HEK293 (cell line): ENCODE results near the gene SPTLC1.

Experiments used
- CTCF ChIA-PET: fragments of 350-600 bp; formaldehyde crosslinking; extraction: SDS; loops from one replicate; lab custom pipeline; 2021; ENCODE audit warnings: antibody characterized with exemption; lab: Yijun Ruan, JAX
- POLR2A ChIA-PET: fragments of 300-600 bp; formaldehyde crosslinking; extraction: SDS; loops from one replicate; lab custom pipeline; 2020; ENCODE audit warnings: antibody characterized with exemption, inconsistent platforms; lab: Yijun Ruan, JAX
- H3K27ac ChIP-seq: fragments of 200-500 bp; sonication (Bioruptor generic); 2 replicates; pipeline ENCODE4 v1.5.1; 2014; ENCODE audit warnings: low read depth, low read length, control low read depth, inconsistent platforms; ENCODE audit errors: extremely low read depth
- H3K36me3 ChIP-seq, 2 experiments: fragments of 200-500 bp in 1 of 2; sonication (Bioruptor generic) in 1 of 2; 1 replicate in 1 of 2; 2 replicates in 1 of 2; pipeline ENCODE4 v1.5.1; 2014 to 2017; ENCODE audit warnings: inconsistent platforms in 2 of 2, low read length in 2 of 2; ENCODE audit not compliant: control insufficient read depth in 2 of 2, insufficient read depth in 1 of 2
- H3K4me1 ChIP-seq: fragments of 200-500 bp; sonication (Bioruptor generic); 2 replicates; pipeline ENCODE4 v1.5.1; 2014; ENCODE audit warnings: mild to moderate bottlenecking, low read length, inconsistent platforms; ENCODE audit not compliant: control insufficient read depth, insufficient read depth
- H3K4me3 ChIP-seq: 2 replicates; pipeline ENCODE4 v1.5.1; 2011; ENCODE audit warnings: low read depth, mild to moderate bottlenecking, control low read depth, low read length, moderate library complexity
- H3K9me3 ChIP-seq: fragments of 200-500 bp; sonication (Bioruptor generic); 2 replicates; pipeline ENCODE4 v1.5.1; 2014; ENCODE audit warnings: low read depth, low read length, inconsistent platforms; ENCODE audit not compliant: control insufficient read depth, insufficient read depth
- BCL11A ChIP-seq: fragments of 450-650 bp; formaldehyde crosslinking; IDR thresholded peaks from 2 replicates; pipeline ENCODE4 v1.5.1; 2016; ENCODE audit warnings: low read depth, missing biosample characterization, missing genetic modification characterization
- GLI2 ChIP-seq: fragments of 450-650 bp; formaldehyde crosslinking; IDR thresholded peaks from 2 replicates; pipeline ENCODE4; 2017; ENCODE audit warnings: missing biosample characterization, missing genetic modification characterization, low read depth, borderline replicate concordance
- MEIS1 ChIP-seq: sonication (generic); formaldehyde crosslinking; IDR thresholded peaks from 2 replicates; pipeline ENCODE4 v1.8.1; 2022; ENCODE audit warnings: missing genetic modification reagents, mild to moderate bottlenecking, borderline replicate concordance
- PRDM1 ChIP-seq: fragments of 450-650 bp; formaldehyde crosslinking; IDR thresholded peaks from 2 replicates; pipeline ENCODE4; 2016; ENCODE audit warnings: missing biosample characterization, missing genetic modification characterization
- PRDM2 ChIP-seq: fragments of 450-650 bp; formaldehyde crosslinking; IDR thresholded peaks from 2 replicates; pipeline ENCODE4 v1.5.1; 2016; ENCODE audit warnings: missing biosample characterization, missing genetic modification characterization, borderline replicate concordance
- PRDM6 ChIP-seq: fragments of 450-650 bp; formaldehyde crosslinking; IDR thresholded peaks from 2 replicates; pipeline ENCODE4 v1.5.1; 2017; ENCODE audit warnings: missing biosample characterization, missing genetic modification characterization
- RBAK ChIP-seq: fragments of 450-650 bp; formaldehyde crosslinking; IDR thresholded peaks from 2 replicates; pipeline ENCODE4 v1.5.1; 2016; ENCODE audit warnings: missing biosample characterization, missing genetic modification characterization
- REPIN1 ChIP-seq: fragments of 450-650 bp; formaldehyde crosslinking; IDR thresholded peaks from 2 replicates; pipeline ENCODE4 v1.5.1; 2017; ENCODE audit warnings: missing biosample characterization, missing genetic modification characterization, low read depth
- SCRT2 ChIP-seq: fragments of 450-650 bp; formaldehyde crosslinking; IDR thresholded peaks from 2 replicates; pipeline ENCODE4 v1.5.1; 2016; ENCODE audit warnings: missing biosample characterization, missing genetic modification characterization
- TSHZ1 ChIP-seq: fragments of 450-650 bp; formaldehyde crosslinking; IDR thresholded peaks from 2 replicates; pipeline ENCODE4 v1.5.1; 2016; ENCODE audit warnings: missing biosample characterization, missing genetic modification characterization, borderline replicate concordance
- WT1 ChIP-seq: fragments of 450-650 bp; formaldehyde crosslinking; IDR thresholded peaks from 2 replicates; pipeline ENCODE4 v1.5.1; 2016; ENCODE audit warnings: missing biosample characterization, missing genetic modification characterization
- ZBTB17 ChIP-seq: fragments of 450-650 bp; formaldehyde crosslinking; IDR thresholded peaks from 2 replicates; pipeline ENCODE4 v1.5.1; 2016; ENCODE audit warnings: missing biosample characterization, missing genetic modification characterization
- ZBTB7A ChIP-seq: fragments of 450-650 bp; formaldehyde crosslinking; IDR thresholded peaks from 2 replicates; pipeline ENCODE4 v1.5.1; 2016; ENCODE audit warnings: low read depth, missing biosample characterization, missing genetic modification characterization
- ZFHX2 ChIP-seq: fragments of 450-650 bp; formaldehyde crosslinking; conservative IDR thresholded peaks from 2 replicates; pipeline ENCODE4 v1.5.1; 2016; ENCODE audit warnings: missing biosample characterization, missing genetic modification characterization
- ZNF266 ChIP-seq: fragments of 450-650 bp; formaldehyde crosslinking; IDR thresholded peaks from 2 replicates; pipeline ENCODE4 v1.5.1; 2016; ENCODE audit warnings: missing biosample characterization, missing genetic modification characterization, low read depth
- ZNF416 ChIP-seq: fragments of 450-650 bp; formaldehyde crosslinking; IDR thresholded peaks from 2 replicates; pipeline ENCODE4 v1.5.1; 2016; ENCODE audit warnings: missing biosample characterization, missing genetic modification characterization
- ZNF548 ChIP-seq: fragments of 450-650 bp; formaldehyde crosslinking; IDR thresholded peaks from 2 replicates; pipeline ENCODE4 v1.5.1; 2016; ENCODE audit warnings: missing biosample characterization, missing genetic modification characterization
- ZNF623 ChIP-seq: fragments of 450-650 bp; formaldehyde crosslinking; IDR thresholded peaks from 2 replicates; pipeline ENCODE4 v1.5.1; 2016; ENCODE audit warnings: missing biosample characterization, missing genetic modification characterization
- ZNF704 ChIP-seq: fragments of 450-650 bp; formaldehyde crosslinking; IDR thresholded peaks from 2 replicates; pipeline ENCODE4 v1.5.1; 2016; ENCODE audit warnings: missing biosample characterization, missing genetic modification characterization
- ZNF777 ChIP-seq: fragments of 450-650 bp; formaldehyde crosslinking; IDR thresholded peaks from 2 replicates; pipeline ENCODE4 v1.5.1; 2017; ENCODE audit warnings: missing biosample characterization, missing genetic modification characterization, borderline replicate concordance

SPTLC1 gene

GRCh38 chr9:91994422-91994821, 120.8 kb downstream of the SPTLC1 start (continued):
- no peak for TF ChIP-seq ZNF548 (tag by site-specific recombination)

- TF ChIP-seq PRDM2 (no peak), ZNF704 (tag by site-specific recombination) (no peak), WT1 (tag by site-specific recombination) (no peak), BCL11A (tag by site-specific recombination) (no peak), MEIS1 (no peak), PRDM1 (tag by site-specific recombination) (no peak), ZBTB7A (tag by site-specific recombination) (no peak), ZNF266 (tag by site-specific recombination) (no peak)
- POLR2A ChIA-PET, result interaction anchor here (0.6 kb wide), 1 partner anchor 9 kb away, joined by 6 read pairs; no protein-coding TSS in a partner anchor
- CTCF ChIA-PET, result interaction anchor here (0.6 to 0.8 kb wide), 3 partner anchors 9 to 37 kb away, joined by 3 to 4 read pairs (median 3); no protein-coding TSS in a partner anchor
- Histone ChIP-seq H3K9me3 (no peaks in the 10 kb centered on the region), H3K27ac (no peak overlapping the region), H3K4me3 (no peak overlapping the region), H3K4me1 (0 out of 2 replicates have a peak, but pooled peaks cover 4% of the 10 kb centered on the region), H3K36me3 (no peaks in the 10 kb centered on the region)
These were observed 122.7 kb downstream of the SPTLC1 start for GRCh38 chr9:91992461-91993041.

GRCh38 chr9:91991721-91992341, 123.4 kb downstream of the SPTLC1 start:
- Histone ChIP-seq H3K4me3 (no peak overlapping the region), H3K36me3 (no peaks in the 10 kb centered on the region), H3K27ac (no peak overlapping the region), H3K9me3 (no peaks in the 10 kb centered on the region), H3K4me1 (0 out of 2 replicates have a peak, but pooled peaks cover 4% of the 10 kb centered on the region)
- POLR2A ChIA-PET, result no interaction called here
- CTCF ChIA-PET, result interaction anchor here (0.6 kb wide), 2 partner anchors 10 to 37 kb away, joined by 3 read pairs; no protein-coding TSS in a partner anchor
- TF ChIP-seq ZNF777, result no peak
- no peak for TF ChIP-seq SCRT2
- TF ChIP-seq ZNF416 (tag by site-specific recombination), result no peak
- TF ChIP-seq ZNF623, result no peak
- TF ChIP-seq RBAK (tag by site-specific recombination), result no peak
- TF ChIP-seq REPIN1 (tag by site-specific recombination), result no peak
- TF ChIP-seq ZFHX2 (tag by site-specific recombination), result no peak
- no peak for TF ChIP-seq PRDM6 (tag by site-specific recombination)
- no peak for TF ChIP-seq GLI2
- TF ChIP-seq PRDM1 (tag by site-specific recombination), result no peak
- no peak for TF ChIP-seq TSHZ1 (tag by site-specific recombination)
- no peak for TF ChIP-seq ZBTB17 (tag by site-specific recombination)
